Frontal cortex (tissue), 4 donors: ENCODE results near the gene SERF2. TPM values are rescaled to one million over a fixed set of nuclear protein-coding genes. Genes with fewer than 3 reads are reported as not detected.
"Not testable (repeated sequence)": the region's sequence is repeated elsewhere in the genome, so short reads cannot be mapped to it uniquely, and the experiment has no call there.

Experiments used
- DNase-seq, 2 donors: peaks; one replicate each; pipeline ENCODE4 v3.0.0; 2012; ENCODE audit warnings: low spot score in 2 of 2
- FAIRE-seq: peaks from 2 replicates; lab custom pipeline; 2012; peaks lifted over from hg19 to GRCh38; lab: Jason Lieb, UNC
- total RNA-seq: library from RNA; depleted of rRNA; stranded (reverse); fragments of >200 nt; gene quantifications from one replicate; pipeline ENCODE4 v1.2.3, GENCODE V29; 2014
- donor health status: control.
- donor health status: control.
- donor health status: control.

Gene SERF2
- total RNA-seq, 1 donor from 2014 or later = 53.0 TPM

DNA sequence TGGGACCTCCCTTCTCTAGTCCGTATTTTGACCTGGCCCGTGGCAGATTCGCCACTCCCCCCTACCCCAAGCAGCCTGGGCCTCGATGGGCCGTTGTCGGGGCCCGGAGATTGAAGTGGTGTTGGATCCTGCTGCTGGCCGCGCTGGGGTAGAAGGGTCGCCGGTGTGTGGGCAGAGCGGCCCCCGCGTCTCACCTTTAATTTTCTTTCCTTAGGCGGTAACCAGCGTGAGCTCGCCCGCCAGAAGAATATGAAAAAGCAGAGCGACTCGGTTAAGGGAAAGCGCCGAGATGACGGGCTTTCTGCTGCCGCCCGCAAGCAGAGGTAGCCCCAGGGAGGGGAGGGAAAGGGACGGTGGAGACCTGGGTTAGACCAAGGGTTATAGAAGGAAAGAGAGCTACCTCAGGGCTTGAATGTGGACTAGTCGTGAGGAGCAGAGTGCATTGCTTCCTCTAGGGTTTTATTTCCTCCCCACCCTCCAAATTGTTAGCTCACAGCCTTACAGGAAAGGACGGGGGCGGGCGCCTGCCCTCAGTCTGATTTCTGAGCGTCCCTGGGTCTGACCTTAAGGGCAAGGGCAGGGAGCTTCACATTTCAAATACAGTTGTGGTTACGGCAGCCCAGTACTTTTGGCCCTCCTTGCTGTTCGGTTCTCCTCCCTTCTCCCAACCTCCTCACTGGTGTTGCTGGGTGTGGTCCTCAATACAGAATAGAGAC, 799 bp downstream of the SERF2 start:
- DNase-seq = peak in 1 of 2 donors; percentile 46
- no peak for FAIRE-seq

DNA sequence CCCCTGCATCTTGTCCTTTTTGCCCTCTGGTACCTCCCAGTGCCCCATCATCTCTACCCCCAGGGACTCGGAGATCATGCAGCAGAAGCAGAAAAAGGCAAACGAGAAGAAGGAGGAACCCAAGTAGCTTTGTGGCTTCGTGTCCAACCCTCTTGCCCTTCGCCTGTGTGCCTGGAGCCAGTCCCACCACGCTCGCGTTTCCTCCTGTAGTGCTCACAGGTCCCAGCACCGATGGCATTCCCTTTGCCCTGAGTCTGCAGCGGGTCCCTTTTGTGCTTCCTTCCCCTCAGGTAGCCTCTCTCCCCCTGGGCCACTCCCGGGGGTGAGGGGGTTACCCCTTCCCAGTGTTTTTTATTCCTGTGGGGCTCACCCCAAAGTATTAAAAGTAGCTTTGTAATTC, 1.5 kb downstream of the SERF2 start:
- FAIRE-seq (no peak), DNase-seq (no peak)

DNA sequence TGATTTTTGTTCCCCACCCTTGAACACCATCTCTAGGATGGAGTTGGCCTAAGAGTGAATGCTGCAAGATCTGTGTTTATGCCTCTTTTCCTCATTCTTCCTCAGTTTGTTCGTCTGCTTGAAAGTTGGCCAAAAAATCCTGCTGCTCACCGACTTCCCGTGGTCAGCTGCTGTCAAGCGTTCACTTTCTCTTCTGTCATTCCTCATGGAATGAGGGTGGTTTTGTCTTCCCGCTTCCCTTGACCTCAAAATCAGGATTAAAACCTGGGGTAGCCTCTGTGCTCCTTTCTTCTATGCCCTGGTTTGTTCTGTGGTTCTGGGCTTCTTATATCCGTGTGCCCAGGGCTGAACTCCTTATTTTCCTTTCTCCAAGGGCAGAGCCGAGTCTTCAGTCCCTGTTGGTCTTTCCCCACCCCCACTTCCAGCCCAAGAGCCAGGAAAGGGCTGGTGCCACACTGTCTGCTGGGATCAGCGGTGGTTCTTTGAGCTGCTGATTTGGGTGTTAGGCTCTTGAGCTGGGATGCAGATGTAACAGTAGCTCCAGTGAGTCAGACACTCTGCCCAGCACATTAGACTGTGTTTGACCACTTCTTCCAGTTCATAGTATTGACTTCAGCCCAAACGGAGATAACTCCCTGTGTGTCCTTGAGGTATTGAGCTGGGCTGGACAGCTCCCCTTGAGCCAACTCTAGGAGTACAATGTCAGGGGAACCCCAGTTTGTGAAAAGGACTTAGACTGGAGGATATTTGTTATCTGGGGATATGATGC, 2.3 kb downstream of the SERF2 start:
- FAIRE-seq (no peak), DNase-seq (no peak)

DNA sequence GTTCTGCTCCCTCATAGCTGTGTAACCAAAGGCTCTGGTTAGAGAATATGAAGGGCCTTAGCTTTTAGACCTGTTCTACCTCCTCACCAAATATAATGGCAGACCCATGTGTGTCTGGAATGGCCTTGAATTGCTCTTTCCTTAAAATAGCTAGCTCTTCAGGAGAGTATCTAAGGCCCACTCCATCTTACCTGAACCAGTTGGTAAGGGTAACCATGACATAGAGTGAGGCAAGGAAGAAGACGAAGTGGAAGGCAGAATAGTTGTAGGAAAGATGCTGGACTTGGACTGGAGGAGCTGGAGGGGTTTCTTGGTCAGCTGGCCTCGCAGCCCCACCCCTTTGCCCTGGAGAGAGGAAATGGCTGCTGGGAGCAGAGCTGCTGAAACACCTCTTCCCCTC, 3.1 kb downstream of the SERF2 start:
- DNase-seq = no peak
- no peak for FAIRE-seq

DNA sequence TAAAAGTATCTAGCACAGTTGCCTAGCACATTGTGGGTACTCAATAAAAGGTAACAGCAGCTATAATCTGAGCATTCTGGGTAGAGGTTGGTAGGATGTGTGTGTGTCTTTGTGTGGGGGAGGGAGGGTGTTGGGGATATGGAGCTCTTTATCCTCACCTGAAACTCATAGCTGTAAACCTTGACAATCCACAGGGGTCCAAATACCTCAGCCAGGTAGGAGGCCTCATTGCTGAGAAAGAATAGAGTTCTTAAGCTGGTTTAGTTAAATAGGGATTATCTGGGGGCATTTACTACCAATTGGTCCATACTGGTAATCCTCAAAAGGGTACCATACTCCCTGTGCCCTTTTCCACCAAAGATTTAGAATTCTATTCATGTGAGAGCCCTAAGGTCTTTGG, 3.9 kb downstream of the SERF2 start:
- no peak for DNase-seq
- FAIRE-seq = no peak

DNA sequence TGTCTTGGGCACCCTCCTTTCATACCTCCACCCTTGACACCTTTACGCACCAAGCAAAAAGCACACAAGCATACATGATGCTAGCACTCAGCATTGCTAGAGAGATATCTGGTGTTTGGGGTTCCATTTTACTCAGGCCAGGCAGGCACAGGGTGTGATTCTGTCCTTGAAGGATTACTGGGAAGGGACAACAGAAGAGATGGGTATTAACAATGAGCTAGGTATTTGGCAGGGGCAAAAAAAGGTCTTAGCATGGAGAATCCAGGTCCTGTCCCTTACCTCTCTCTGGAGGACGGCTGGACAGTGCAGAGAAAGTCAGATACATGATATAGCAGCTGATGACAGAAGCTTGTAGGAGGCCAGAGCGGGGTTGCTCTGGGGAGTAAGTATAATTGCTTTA, 4.4 kb downstream of the SERF2 start:
- DNase-seq (no peak), FAIRE-seq (no peak)

DNA sequence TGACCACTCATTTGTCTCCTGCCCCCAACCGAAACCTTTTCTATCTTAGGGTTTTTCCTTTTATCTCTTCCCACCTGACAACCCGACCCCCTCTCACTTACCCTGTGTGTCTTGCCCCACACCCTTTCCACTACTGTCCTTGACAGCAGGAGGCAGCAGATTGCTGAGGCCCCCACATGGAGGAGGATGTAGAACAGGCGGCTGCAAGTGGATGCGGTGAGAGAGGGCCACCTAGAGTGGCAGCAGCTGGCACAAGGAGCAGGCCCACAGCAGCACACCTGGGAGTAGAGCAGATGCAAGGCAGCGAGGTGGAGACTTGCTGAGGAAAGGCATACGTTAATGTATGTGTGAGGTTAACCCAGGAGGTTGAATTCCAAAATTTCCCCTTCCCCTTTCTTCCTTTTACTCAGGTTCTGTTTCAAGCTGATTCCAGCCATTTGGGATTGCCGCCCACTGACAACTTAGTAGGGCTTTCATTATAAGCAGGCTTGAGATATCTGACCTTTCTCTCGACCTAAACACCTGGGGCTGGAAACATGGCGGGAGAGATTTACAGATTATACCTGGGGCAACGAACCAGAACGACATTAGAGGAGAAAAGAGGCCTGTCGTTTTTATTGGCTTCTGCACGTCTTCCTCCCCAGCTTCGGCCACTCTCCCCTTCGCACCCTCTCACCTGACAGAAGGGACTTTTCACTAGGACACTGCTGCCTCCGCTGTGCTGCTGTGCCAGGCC, 7.3 kb downstream of the SERF2 start:
- FAIRE-seq (no peak), DNase-seq (no peak)

DNA sequence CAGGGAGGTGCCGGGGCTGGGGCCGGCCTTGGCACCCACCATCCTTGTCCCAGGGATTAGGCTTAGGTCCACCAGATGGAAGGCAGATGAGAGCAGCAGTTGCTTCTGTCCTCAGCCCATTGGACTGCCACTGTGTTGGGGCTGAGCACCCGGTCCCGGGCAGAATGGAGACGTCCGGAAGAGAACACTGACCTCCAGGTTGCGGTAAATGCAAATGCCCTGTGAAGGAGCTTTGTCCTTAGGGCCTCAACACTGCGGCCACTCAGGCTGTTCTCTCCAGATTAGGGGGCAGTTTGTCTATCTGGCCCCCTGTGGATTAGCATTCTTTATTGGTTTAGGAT, 7.8 kb downstream of the SERF2 start, which contains the start of gene SERINC4:
TSS of gene SERINC4 (minus strand) at position 276 of the 341 bp plus-strand sequence. CDS start at position 42, 234 bp downstream.
- FAIRE-seq (no peak), DNase-seq (no peak)

DNA sequence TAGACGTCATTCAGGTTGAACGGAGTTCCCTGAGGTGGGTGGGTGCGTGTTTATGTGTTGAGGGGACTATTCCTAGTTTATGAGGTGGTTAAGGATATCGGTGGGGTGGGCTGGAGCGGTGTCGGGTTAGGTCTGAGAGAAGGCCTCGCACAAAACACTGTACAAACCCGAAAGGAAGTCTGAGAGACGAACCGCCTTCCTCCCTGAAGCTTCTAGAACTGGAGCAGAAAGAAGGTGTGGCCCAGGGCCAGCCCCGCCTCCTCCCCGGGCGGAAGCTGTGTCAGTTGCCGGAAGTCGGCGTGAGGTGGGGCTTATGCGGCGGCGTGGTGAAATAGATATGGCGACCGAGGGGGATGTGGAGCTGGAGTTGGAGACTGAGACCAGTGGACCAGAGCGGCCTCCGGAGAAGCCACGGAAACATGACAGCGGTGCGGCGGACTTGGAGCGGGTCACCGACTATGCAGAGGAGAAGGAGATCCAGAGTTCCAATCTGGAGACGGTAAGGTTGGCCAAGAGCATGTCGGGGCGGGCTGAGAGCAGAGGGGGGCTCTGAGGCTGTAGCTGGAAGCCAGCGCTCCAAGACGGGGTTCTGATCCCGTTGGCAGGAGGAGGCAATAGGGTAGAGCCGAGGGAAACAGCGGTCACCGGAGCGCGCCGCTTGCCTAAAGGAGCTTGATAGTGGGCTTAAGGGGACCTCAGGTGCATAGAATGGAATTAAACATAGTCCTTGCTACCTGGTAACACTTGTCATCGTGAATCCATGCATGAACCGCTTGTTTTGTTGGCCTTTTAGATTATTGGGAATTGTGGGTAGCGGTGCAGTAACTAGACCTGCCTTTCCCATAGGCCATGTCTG, 8.4 kb downstream of the SERF2 start, which contains the start of gene HYPK:
TSS of gene HYPK (plus strand) at position 314 of the 856 bp plus-strand sequence. CDS start at position 338, 24 bp downstream.
- FAIRE-seq (no peak), DNase-seq (peak; percentile 69 to 88)

DNA sequence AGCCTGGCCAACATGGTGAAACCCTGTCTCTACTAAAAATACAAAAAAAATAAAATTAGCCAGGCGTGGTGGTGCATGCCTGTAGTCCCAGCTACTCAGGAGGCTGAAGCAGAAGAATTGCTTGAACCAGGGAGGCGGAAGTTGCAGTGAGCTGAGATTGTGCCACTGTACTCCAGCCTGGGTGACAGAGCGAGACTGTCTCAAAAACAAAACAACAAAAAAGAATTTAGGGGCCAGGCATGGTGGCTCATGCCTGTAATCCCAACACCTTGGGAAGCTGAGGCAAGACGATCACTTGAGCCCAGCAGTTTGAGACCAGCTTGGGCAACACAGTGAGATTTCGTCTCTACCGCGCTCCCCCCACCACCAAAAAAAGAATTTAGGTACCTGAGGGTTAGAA, 10.6 kb downstream of the SERF2 start:
- not testable (repeated sequence) for FAIRE-seq, DNase-seq

DNA sequence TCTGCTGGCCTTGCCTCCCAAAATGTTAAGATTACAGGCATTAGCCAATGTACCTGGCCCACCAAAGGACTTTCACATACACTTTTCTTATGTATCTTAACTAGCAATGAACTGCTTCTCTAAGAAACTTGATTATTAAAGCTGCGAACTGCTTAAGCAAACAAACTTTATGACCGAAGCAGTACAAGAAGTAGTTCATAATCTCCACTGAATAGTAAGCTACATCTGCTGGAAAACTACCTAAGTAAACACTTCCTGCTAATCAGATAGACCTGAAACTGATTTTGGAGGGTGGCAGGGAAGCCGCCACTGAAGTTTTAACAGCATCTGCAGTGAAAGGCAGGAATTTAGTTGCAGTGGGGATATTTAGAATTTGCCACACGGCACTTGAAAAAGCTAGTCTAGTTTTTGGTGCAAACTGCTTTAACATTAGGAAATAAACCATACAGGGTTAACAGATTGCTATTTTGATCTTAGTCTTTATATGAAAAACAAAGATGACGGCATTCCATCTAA, 16.4 kb downstream of the SERF2 start:
- FAIRE-seq (no peak), DNase-seq (no peak)

DNA sequence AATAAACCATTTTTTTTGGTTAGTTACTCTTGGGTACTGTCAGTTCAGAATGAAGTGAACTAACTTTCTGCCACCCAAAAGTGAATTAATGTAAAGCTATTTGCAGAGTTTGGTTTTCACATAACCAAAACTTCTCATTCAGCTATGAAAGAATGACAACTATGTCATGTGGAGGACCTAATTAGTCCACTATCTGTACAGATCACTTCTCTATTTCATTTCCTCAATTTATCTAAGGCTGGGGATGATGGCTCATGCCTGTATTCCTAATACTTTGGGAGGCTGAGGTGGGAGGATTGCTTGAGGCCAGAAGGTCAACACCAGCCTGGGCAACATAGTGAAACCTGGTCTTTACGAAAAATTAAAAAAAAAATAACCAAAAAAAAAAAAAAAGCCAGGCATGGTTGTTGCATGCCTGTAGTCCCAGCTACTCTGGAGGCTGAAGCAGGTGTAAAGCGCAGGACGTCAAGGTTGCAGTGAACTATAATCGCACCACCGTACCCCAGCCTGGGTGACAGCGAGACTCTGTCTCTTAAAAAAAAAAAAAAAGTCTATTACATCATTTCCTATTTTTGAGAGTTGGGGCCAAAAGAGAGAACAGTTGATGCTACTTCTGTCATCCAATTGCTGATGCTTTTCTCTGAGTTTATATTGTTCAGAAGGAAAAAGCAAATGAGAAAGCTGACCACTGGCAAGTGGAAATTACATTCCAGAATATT, 17.0 kb downstream of the SERF2 start:
- no peak for FAIRE-seq

DNA sequence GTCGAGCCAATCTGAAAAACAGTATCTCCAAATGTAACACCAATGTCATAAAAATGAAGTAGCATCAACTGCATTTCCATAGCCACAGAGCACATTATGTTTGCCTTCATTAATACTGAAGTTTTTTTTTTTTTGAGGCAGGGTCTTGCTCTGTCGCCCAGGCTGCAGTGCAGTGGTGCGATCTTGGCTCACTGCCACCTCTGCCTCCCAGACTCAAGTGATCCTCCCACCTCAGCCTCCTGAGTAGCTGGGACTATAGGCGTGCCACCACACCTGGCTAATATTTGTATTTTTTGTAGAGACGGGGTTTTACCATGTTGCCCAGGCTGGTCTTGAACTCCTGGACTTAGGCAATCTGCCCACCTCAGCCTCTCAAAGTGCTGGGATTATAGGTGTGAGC, 22.9 kb downstream of the SERF2 start:
- not testable (repeated sequence) for DNase-seq, FAIRE-seq

More for the DNA sequence above, 17.0 kb downstream of the SERF2 start:
- DNase-seq = no peak

DNA sequence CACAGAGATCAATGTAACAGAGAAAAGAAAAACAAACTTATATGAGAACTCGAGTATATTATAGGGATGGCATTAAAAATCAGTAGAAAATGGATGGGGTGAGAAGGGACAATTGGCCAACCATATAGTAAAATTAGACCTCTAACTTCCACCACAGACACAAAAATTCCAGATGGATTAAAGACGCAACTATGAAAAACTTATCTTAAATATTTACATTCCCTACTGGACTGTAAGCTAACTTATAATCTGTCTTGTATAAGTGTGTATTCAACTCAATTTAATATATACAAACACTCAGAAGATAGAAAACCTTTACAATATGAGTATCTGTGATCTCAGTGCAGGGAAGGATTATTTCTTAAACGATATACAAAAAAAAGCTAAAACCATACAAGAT, 29.4 kb downstream of the SERF2 start:
- DNase-seq = no peak
- no peak for FAIRE-seq

DNA sequence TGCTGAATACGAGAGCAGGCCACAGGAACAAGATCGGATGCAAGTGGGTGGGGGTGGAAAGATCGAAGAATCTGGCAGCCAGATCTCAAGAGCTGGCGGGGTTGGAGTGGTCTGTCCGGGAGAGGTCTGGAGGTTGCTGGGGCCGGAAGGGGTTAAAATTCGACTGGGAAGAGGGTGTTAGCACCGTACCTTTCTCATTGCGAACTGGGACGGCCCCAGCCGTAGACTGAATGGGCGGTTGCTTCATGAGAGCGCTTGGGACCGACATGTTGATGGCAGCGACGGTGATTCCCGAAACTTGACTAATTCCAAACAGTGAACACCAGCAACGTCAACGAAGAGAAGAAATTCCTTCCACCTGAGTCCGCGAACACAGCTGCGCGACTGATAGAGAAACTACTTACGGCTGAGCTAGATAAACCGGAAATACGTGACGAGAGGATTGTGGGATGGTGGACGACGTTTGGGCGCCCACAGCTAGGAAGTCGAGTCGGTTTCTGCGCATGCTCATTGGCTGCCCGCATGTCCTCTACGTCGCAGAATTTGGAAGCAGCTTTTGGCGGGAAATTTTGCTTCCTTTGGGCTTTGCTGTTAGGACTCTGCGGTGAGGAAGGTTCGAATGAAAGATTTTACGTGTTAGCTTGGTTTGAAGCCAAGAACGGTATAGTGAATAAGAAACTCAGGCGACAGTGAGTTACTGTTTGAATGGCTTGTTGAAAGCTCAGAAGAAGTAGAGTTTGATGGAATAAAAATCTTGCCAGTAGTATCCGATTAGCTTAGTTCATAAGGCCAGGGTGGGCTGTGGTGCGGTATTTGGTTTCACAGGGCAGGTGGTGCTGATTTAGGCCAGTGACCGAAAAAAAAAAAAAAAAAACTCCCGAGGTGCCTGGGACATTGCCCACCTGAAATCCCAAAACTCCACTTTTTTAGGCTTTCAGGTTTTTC, 32.5 kb downstream of the SERF2 start, which contains the start of gene MFAP1:
TSS of gene MFAP1 (minus strand) at position 389 of the 945 bp plus-strand sequence. CDS start at position 268, 121 bp downstream.
- FAIRE-seq = peak; percentile 39

DNA sequence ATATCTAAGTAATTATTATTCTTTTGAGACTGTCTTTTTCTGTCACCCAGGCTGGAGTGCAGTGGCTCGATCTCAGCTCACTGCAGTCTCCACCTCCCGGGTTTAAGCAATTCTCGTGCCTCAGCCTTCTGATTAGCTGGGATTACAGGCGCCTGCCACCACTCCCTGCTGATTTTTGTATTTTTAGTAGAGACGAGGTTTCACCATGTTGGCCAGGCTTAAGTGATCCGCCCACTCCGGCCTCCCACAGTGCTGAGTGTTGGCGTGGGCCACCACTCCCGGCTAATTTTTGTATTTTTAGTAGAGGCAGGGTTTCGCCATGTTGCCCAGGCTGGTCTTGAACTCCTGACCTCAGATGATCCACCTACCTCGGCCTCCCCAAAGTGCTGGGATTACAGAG, 33.2 kb downstream of the SERF2 start:
- FAIRE-seq, DNase-seq: not testable (repeated sequence)

More for the DNA sequence above, 32.5 kb downstream of the SERF2 start, which contains the start of gene MFAP1:
- DNase-seq = peak; percentile 84 to 91

DNA sequence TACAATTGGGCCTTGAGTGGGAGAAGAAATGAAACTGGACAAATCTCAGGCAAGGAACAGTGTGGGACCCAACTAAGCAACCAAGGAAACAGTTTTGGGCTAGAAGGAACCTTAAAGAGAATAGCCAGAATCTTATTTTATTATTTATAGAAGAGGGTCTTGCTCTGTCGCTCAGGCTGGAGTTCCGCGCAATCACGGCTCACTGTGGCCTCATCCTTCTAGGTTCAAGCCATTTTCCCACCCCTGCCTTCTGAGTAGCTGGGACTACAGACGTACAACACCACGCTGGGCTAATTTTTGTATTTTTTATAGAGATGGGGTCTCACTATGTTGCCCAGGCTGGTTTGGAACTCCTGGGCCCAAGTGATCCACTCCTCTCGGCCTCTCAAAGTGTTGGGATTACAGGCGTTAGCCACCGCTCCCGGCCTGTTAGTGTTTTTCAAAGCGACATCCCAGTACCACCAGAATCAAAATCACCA, 33.9 kb downstream of the SERF2 start:
- FAIRE-seq (no peak), DNase-seq (no peak)
